Measurements from ENCODE around the gene DDI2.
"Not testable (repeated sequence)": the region's sequence is repeated elsewhere in the genome, so short reads cannot be mapped to it uniquely, and the experiment has no call there.

Gene DDI2

GRCh38 chr1:15680131-15680530, 62.9 kb downstream of the DDI2 start:
- peak; percentile 24 to 60 (median 48) for DNase-seq

GRCh38 chr1:15680561-15681348, 63.5 kb downstream of the DDI2 start:
- peak; percentile 78 to 97 (median 88) for DNase-seq

- peak; percentile 38 to 52 (median 48) for DNase-seq
Observed at GRCh38 chr1:15681349-15682292, 64.4 kb downstream of the DDI2 start.

- no peak for DNase-seq
Observed at GRCh38 chr1:15682936-15683341, 65.7 kb downstream of the DDI2 start.

- DNase-seq: no peak
Observed at GRCh38 chr1:15683345-15684039, 66.2 kb downstream of the DDI2 start.

GRCh38 chr1:15684042-15684461, 66.8 kb downstream of the DDI2 start, which contains the start of gene PLEKHM2:
Gene PLEKHM2, plus strand, starts transcription at chr1:15684320. Its CDS starts 239 bp downstream, at chr1:15684559.
- peak; percentile 65 to 90 (median 76) for DNase-seq

- DNase-seq: peak; percentile 77 to 87 (median 82)
Observed at GRCh38 chr1:15684468-15685291, 67.4 kb downstream of the DDI2 start.

GRCh38 chr1:15685820-15686219, 68.6 kb downstream of the DDI2 start:
- no peak for DNase-seq

- DNase-seq: peak in 2 of 4 experiments; percentile 28 to 37
Observed at GRCh38 chr1:15687446-15687845, 70.2 kb downstream of the DDI2 start.

GRCh38 chr1:15690317-15690716, 73.1 kb downstream of the DDI2 start:
- no peak for DNase-seq

GRCh38 chr1:15691434-15692032, 74.3 kb downstream of the DDI2 start:
- no peak for DNase-seq

GRCh38 chr1:15692121-15692682, 74.9 kb downstream of the DDI2 start:
- no peak for DNase-seq

- DNase-seq: no peak
Observed at GRCh38 chr1:15693371-15693770, 76.1 kb downstream of the DDI2 start.

GRCh38 chr1:15696956-15697521, 79.8 kb downstream of the DDI2 start:
- peak; percentile 83 to 92 (median 89) for DNase-seq

GRCh38 chr1:15698201-15698600, 80.9 kb downstream of the DDI2 start:
- DNase-seq: no peak

- DNase-seq: not testable (repeated sequence)
Observed at GRCh38 chr1:15699321-15699720, 82.1 kb downstream of the DDI2 start.

GRCh38 chr1:15700508-15700907, 83.2 kb downstream of the DDI2 start:
- DNase-seq: no peak

- DNase-seq: no peak
Observed at GRCh38 chr1:15701784-15702183, 84.5 kb downstream of the DDI2 start.

GRCh38 chr1:15702722-15703550, 85.7 kb downstream of the DDI2 start:
- DNase-seq: peak in 3 of 4 experiments; percentile 12 to 30 (median 19)

- peak; percentile 45 to 78 (median 72) for DNase-seq
Observed at GRCh38 chr1:15703562-15703961, 86.3 kb downstream of the DDI2 start.

Measured in suppressor macrophage (primary cell).